ENCODE results near the gene ARHGAP8.
"Not testable (repeated sequence)": the region's sequence is repeated elsewhere in the genome, so short reads cannot be mapped to it uniquely, and the experiment has no call there.

- TF ChIP-seq, protein P1, sequence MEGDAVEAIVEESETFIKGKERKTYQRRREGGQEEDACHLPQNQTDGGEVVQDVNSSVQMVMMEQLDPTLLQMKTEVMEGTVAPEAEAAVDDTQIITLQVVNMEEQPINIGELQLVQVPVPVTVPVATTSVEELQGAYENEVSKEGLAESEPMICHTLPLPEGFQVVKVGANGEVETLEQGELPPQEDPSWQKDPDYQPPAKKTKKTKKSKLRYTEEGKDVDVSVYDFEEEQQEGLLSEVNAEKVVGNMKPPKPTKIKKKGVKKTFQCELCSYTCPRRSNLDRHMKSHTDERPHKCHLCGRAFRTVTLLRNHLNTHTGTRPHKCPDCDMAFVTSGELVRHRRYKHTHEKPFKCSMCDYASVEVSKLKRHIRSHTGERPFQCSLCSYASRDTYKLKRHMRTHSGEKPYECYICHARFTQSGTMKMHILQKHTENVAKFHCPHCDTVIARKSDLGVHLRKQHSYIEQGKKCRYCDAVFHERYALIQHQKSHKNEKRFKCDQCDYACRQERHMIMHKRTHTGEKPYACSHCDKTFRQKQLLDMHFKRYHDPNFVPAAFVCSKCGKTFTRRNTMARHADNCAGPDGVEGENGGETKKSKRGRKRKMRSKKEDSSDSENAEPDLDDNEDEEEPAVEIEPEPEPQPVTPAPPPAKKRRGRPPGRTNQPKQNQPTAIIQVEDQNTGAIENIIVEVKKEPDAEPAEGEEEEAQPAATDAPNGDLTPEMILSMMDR (conservative IDR thresholded peaks at IDR 0.05; ENCODE audit: low read length): not testable (repeated sequence)
- not testable (repeated sequence) for TF ChIP-seq EZH2phosphoT487 (IDR thresholded peaks at IDR 0.05; ENCODE audit: borderline replicate concordance, low read depth, low read length)
Observed at GRCh38 chr22:44903164-44903563, 150.8 kb downstream of the ARHGAP8 start.
